GM12872 (cell line): ENCODE data around the gene SAAL1.

Source experiments
- CTCF ChIP-seq: IDR thresholded peaks from 3 replicates; pipeline ENCODE4 v1.5.1; 2011; ENCODE audit warnings: low read depth, mild to moderate bottlenecking, low read length, moderate library complexity; ENCODE audit not compliant: insufficient read depth

SAAL1 gene

GRCh38 chr11:18100926-18101656 is 4.8 kb downstream of the SAAL1 start:
- TF ChIP-seq CTCF, result no peak

GRCh38 chr11:18093959-18094358 is 11.9 kb downstream of the SAAL1 start:
- TF ChIP-seq CTCF, result no peak

- TF ChIP-seq CTCF, result no peak
Measured at GRCh38 chr11:18091731-18092130, 14.2 kb downstream of the SAAL1 start.

- TF ChIP-seq CTCF, result no peak
Measured at GRCh38 chr11:18088966-18089365, 16.9 kb downstream of the SAAL1 start.

GRCh38 chr11:18088366-18088765 is 17.5 kb downstream of the SAAL1 start:
- no peak for TF ChIP-seq CTCF

GRCh38 chr11:18081551-18081950 is 24.3 kb downstream of the SAAL1 start:
- no peak for TF ChIP-seq CTCF

GRCh38 chr11:18080451-18080850 is 25.4 kb downstream of the SAAL1 start:
- no peak for TF ChIP-seq CTCF
